Kidney epithelial cell (primary cell): ENCODE measurements around the gene URB1. TPM values are rescaled to one million over a fixed set of nuclear protein-coding genes. Genes with fewer than 3 reads are reported as not detected.

Source experiments
- DNase-seq: peaks from one replicate; pipeline ENCODE4 v3.0.0-alpha.2; 2010; ENCODE audit warnings: low read depth
- H3K27me3 ChIP-seq: 2 replicates; pipeline ENCODE4 v1.6.0; 2011; ENCODE audit warnings: low read length; ENCODE audit not compliant: control insufficient read depth, insufficient read depth
- H3K36me3 ChIP-seq: 2 replicates; pipeline ENCODE4 v1.5.1; 2011; ENCODE audit warnings: low read length; ENCODE audit not compliant: control insufficient read depth, insufficient read depth
- H3K4me3 ChIP-seq: 2 replicates; pipeline ENCODE4 v1.5.1; 2011; ENCODE audit warnings: low read depth, mild to moderate bottlenecking, control low read depth, low read length
- CTCF ChIP-seq: IDR thresholded peaks from 2 replicates; pipeline ENCODE4 v1.5.1; 2011; ENCODE audit warnings: mild to moderate bottlenecking, moderate library complexity, low read length, control low read depth, inconsistent platforms; ENCODE audit not compliant: insufficient read depth, poor library complexity, severe bottlenecking
- total RNA-seq: library from RNA; depleted of rRNA; stranded (reverse); fragments of >200 nt; gene quantifications from 2 replicates; pipeline ENCODE4 v1.2.3, GENCODE V29; 2015

URB1 gene
- total RNA-seq, 1 donor from 2014 or later: 17.8 TPM

GRCh38 chr21:32388306-32388705 lies 4.5 kb downstream of the URB1 start:
- Histone ChIP-seq H3K36me3 (peaks cover 1% of the 10 kb centered on the region), H3K27me3 (no peaks in the 10 kb centered on the region), H3K4me3 (no peak overlapping the region)
- no peak for DNase-seq
- TF ChIP-seq CTCF: no peak

- no peaks in the 10 kb centered on the region for H3K27me3 ChIP-seq
- H3K36me3 ChIP-seq: peaks cover 1% of the 10 kb centered on the region
- DNase-seq: no peak
- TF ChIP-seq CTCF: no peak
- no peak overlapping the region for H3K4me3 ChIP-seq
Observed at GRCh38 chr21:32387151-32387550, 5.7 kb downstream of the URB1 start.

- no peak for TF ChIP-seq CTCF
- no peaks in the 10 kb centered on the region for H3K27me3 ChIP-seq
- no peak for DNase-seq
Observed at GRCh38 chr21:32386195-32386870, 6.5 kb downstream of the URB1 start.

GRCh38 chr21:32383812-32384211 lies 9.0 kb downstream of the URB1 start:
- peaks cover 1% of the 10 kb centered on the region for H3K36me3 ChIP-seq

More at GRCh38 chr21:32386195-32386870, 6.5 kb downstream of the URB1 start:
- Histone ChIP-seq H3K36me3 (peaks cover 1% of the 10 kb centered on the region), H3K4me3 (no peak overlapping the region)

GRCh38 chr21:32382108-32382644 lies 10.6 kb downstream of the URB1 start:
- TF ChIP-seq CTCF: no peak
- no peaks in the 10 kb centered on the region for H3K27me3 ChIP-seq
- DNase-seq: no peak
- H3K4me3 ChIP-seq: no peak overlapping the region
- peaks cover 1% of the 10 kb centered on the region for H3K36me3 ChIP-seq

More at GRCh38 chr21:32383812-32384211, 9.0 kb downstream of the URB1 start:
- no peaks in the 10 kb centered on the region for H3K27me3 ChIP-seq
- no peak for TF ChIP-seq CTCF
- DNase-seq: no peak
- H3K4me3 ChIP-seq: no peak overlapping the region

GRCh38 chr21:32381571-32381970 lies 11.2 kb downstream of the URB1 start:
- no peak for TF ChIP-seq CTCF
- DNase-seq: no peak
- Histone ChIP-seq H3K27me3 (no peaks in the 10 kb centered on the region), H3K36me3 (no peaks in the 10 kb centered on the region), H3K4me3 (no peak overlapping the region)
